Mesenchymal stem cell (in vitro differentiated cells and primary cell): Measurements from ENCODE around the gene FAF1.
A peak's percentile ranks its signal among the peaks of the same experiment; 100 is the strongest.

ENCODE experiments used
- DNase-seq: peaks from one replicate; pipeline ENCODE4 v3.0.0-alpha.2; 2013
- H2AFZ ChIP-seq: one replicate; pipeline ENCODE4 v1.6.1; 2013; ENCODE audit warnings: low read depth, mild to moderate bottlenecking, control low read depth, inconsistent platforms, low read length, moderate library complexity
- H2AK5ac ChIP-seq: 2 replicates; pipeline ENCODE4 v1.6.1; 2013; ENCODE audit warnings: low read length, moderate library complexity, mild to moderate bottlenecking, inconsistent platforms; ENCODE audit not compliant: severe bottlenecking
- H2BK120ac ChIP-seq: one replicate; pipeline ENCODE4 v1.6.1; 2013; ENCODE audit warnings: low read depth, mild to moderate bottlenecking, inconsistent platforms, low read length, moderate library complexity
- H2BK12ac ChIP-seq, 2 experiments: one replicate each; pipeline ENCODE4 v1.6.1; 2013; ENCODE audit warnings: inconsistent platforms in 2 of 2, low read length in 2 of 2, mild to moderate bottlenecking in 2 of 2, moderate library complexity in 2 of 2, control low read depth in 1 of 2
- H2BK15ac ChIP-seq: one replicate; pipeline ENCODE4 v1.6.1; 2013; ENCODE audit warnings: mild to moderate bottlenecking, low read depth, inconsistent platforms; ENCODE audit not compliant: poor library complexity, severe bottlenecking
- H2BK5ac ChIP-seq: 2 replicates; pipeline ENCODE4 v1.6.1; 2013; ENCODE audit warnings: low read depth, mild to moderate bottlenecking, low read length, control low read depth, inconsistent platforms; ENCODE audit not compliant: poor library complexity, severe bottlenecking
- H3K14ac ChIP-seq, 2 experiments: one replicate each; pipeline ENCODE4 v1.6.1; 2013; ENCODE audit warnings: inconsistent platforms in 2 of 2, low read length in 2 of 2, control low read depth in 1 of 2, mild to moderate bottlenecking in 1 of 2, moderate library complexity in 1 of 2
- H3K18ac ChIP-seq, 2 experiments: one replicate each; pipeline ENCODE4 v1.6.1; 2013; ENCODE audit warnings: inconsistent platforms in 2 of 2, low read length in 2 of 2, control low read depth in 1 of 2, low read depth in 1 of 2, mild to moderate bottlenecking in 1 of 2
- H3K23ac ChIP-seq, 2 experiments: one replicate each; pipeline ENCODE4 v1.6.1; 2013; ENCODE audit warnings: inconsistent platforms in 2 of 2, low read length in 2 of 2, mild to moderate bottlenecking in 2 of 2, moderate library complexity in 2 of 2, control low read depth in 1 of 2
- H3K27ac ChIP-seq: 2 replicates; pipeline ENCODE4 v1.5.1; 2013; ENCODE audit warnings: mild to moderate bottlenecking, moderate library complexity, low read length, control low read depth, inconsistent platforms; ENCODE audit not compliant: poor library complexity, severe bottlenecking
- H3K27me3 ChIP-seq, 2 experiments: 2 replicates each; pipeline versions ENCODE4 v1.6.1 to v1.7.0; 2013; ENCODE audit warnings: low read length in 2 of 2, mild to moderate bottlenecking in 2 of 2, moderate library complexity in 2 of 2, control low read depth in 1 of 2, inconsistent platforms in 1 of 2; ENCODE audit not compliant: control insufficient read depth in 1 of 2, insufficient read depth in 1 of 2
- H3K36me3 ChIP-seq, 2 experiments: 2 replicates each; pipeline versions ENCODE4 v1.6.1 to v1.7.0; 2013; ENCODE audit warnings: low read length in 2 of 2, control low read depth in 1 of 2, inconsistent platforms in 1 of 2, low read depth in 1 of 2, mild to moderate bottlenecking in 1 of 2; ENCODE audit not compliant: insufficient read depth in 2 of 2, control insufficient read depth in 1 of 2
- H3K4ac ChIP-seq, 2 experiments: one replicate each; pipeline ENCODE4 v1.6.1; 2013; ENCODE audit warnings: inconsistent platforms in 2 of 2, low read length in 2 of 2, mild to moderate bottlenecking in 2 of 2, moderate library complexity in 2 of 2, control low read depth in 1 of 2, low read depth in 1 of 2
- H3K4me1 ChIP-seq: 2 replicates; pipeline ENCODE4 v1.6.1; 2013; ENCODE audit warnings: low read depth, low read length, control low read depth; ENCODE audit not compliant: control insufficient read depth, insufficient read depth
- H3K4me2 ChIP-seq: 2 replicates; pipeline ENCODE4 v1.6.1; 2013; ENCODE audit warnings: low read length, mild to moderate bottlenecking, inconsistent platforms; ENCODE audit not compliant: poor library complexity, severe bottlenecking
- H3K4me3 ChIP-seq, 2 experiments: 2 replicates each; pipeline versions ENCODE4 v1.5.1 to v1.7.0; 2013; ENCODE audit warnings: low read length in 2 of 2, mild to moderate bottlenecking in 2 of 2, control low read depth in 1 of 2, low read depth in 1 of 2; ENCODE audit not compliant: insufficient read depth in 1 of 2
- H3K79me1 ChIP-seq: replicated peaks from 2 replicates; pipeline ENCODE4 v1.6.1; 2013; ENCODE audit warnings: mild to moderate bottlenecking, control low read depth, low read length, inconsistent platforms; ENCODE audit not compliant: poor library complexity, severe bottlenecking
- H3K9ac ChIP-seq: 2 replicates; pipeline ENCODE4 v1.7.0; 2013; ENCODE audit warnings: mild to moderate bottlenecking, low read length, moderate library complexity
- H3K9me3 ChIP-seq: 2 replicates; pipeline ENCODE4 v1.7.0; 2013; ENCODE audit warnings: mild to moderate bottlenecking, low read length; ENCODE audit not compliant: control insufficient read depth
- H4K8ac ChIP-seq: one replicate; pipeline ENCODE4 v1.6.1; 2013; ENCODE audit warnings: inconsistent platforms, mild to moderate bottlenecking, low read length, moderate library complexity
- H4K91ac ChIP-seq: one replicate; pipeline ENCODE4 v1.6.1; 2013; ENCODE audit warnings: mild to moderate bottlenecking, low read length, inconsistent platforms
- WGBS: methylation state at CpG from one replicate; pipeline ENCODE4 v1.1.7; 2013; ENCODE audit warnings: mixed read lengths; 5-methylcytosine and 5-hydroxymethylcytosine counted together

FAF1 gene

GRCh38 chr1:50929376-50929958, 30.6 kb downstream of the FAF1 start:
- Histone ChIP-seq H3K4me3 (no peak overlapping the region), H2BK120ac (no peak overlapping the region), H3K4me2 (no peak overlapping the region), H2BK15ac (no peak overlapping the region), H4K8ac (no peak overlapping the region), H3K9me3 (no peaks in the 10 kb centered on the region), H3K79me1 (peaks cover 23% of the 10 kb centered on the region), H3K9ac (no peak overlapping the region), H3K23ac (no peak overlapping the region), H4K91ac (no peak overlapping the region), H3K27ac (no peak overlapping the region), H3K4ac (no peak overlapping the region), H2AK5ac (no peak overlapping the region), H3K27me3 (no peaks in the 10 kb centered on the region), H3K18ac (no peak overlapping the region), H3K14ac (no peak overlapping the region), H2BK12ac (no peak overlapping the region), H2AFZ (no peak overlapping the region), H3K4me1 (no peaks in the 10 kb centered on the region), H3K36me3 (peaks cover 0 to 5% of the 10 kb centered on the region in 2 experiments), H2BK5ac (no peak overlapping the region)
- peak; percentile 56 for DNase-seq
- 84% methylated on average over 1 of the region's 2 CpGs for WGBS

DNA sequence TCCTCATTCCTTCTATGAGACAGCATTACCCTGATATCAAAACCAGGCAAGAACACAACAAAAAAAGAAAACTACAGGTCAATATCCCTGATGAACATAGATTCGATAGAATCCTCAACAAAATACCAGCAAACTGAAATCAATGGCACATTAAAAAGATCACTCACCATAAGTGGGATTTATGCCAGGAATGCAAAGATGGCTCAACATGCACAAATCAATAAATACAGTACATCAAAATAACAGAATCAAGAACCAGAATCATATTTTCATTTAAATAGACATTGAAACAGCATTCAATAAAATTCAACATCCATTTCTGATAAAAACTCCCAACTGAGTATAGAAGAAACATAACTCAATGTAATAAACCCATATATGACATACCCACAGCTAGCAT, 36.5 kb downstream of the FAF1 start:
- Histone ChIP-seq H2BK15ac (no peak overlapping the region), H4K91ac (no peak overlapping the region), H2AFZ (no peak overlapping the region), H3K18ac (no peak overlapping the region), H3K23ac (no peak overlapping the region), H3K9me3 (peaks cover 14% of the 10 kb centered on the region), H2AK5ac (no peak overlapping the region), H4K8ac (no peak overlapping the region), H3K4me2 (no peak overlapping the region), H2BK12ac (no peak overlapping the region), H3K27me3 (no peaks in the 10 kb centered on the region), H3K36me3 (no peaks in the 10 kb centered on the region), H3K9ac (no peak overlapping the region), H2BK5ac (no peak overlapping the region), H3K27ac (no peak overlapping the region), H2BK120ac (no peak overlapping the region), H3K4me1 (no peaks in the 10 kb centered on the region), H3K4me3 (no peak overlapping the region), H3K4ac (no peak overlapping the region), H3K14ac (no peak overlapping the region), H3K79me1 (peaks cover 24% of the 10 kb centered on the region)
- no peak for DNase-seq
- WGBS: 100% methylated on average over 1 of the region's 1 CpG

- H2BK120ac ChIP-seq: no peak overlapping the region
- H2AK5ac ChIP-seq: no peak overlapping the region
- H3K4me2 ChIP-seq: no peak overlapping the region
- no peak overlapping the region for H2AFZ ChIP-seq
- H3K9me3 ChIP-seq: peaks cover 14% of the 10 kb centered on the region
- H3K18ac ChIP-seq: no peak overlapping the region
- H3K4me1 ChIP-seq: no peaks in the 10 kb centered on the region
- H2BK12ac ChIP-seq: no peak overlapping the region
- H3K4me3 ChIP-seq: no peak overlapping the region
- H3K23ac ChIP-seq: no peak overlapping the region
- 97% methylated on average over 4 of the region's 4 CpGs for WGBS
- no peak overlapping the region for H3K27ac ChIP-seq
- no peak overlapping the region for H3K9ac ChIP-seq
- no peak overlapping the region for H2BK5ac ChIP-seq
- no peak overlapping the region for H3K14ac ChIP-seq
- H2BK15ac ChIP-seq: no peak overlapping the region
- no peak overlapping the region for H4K91ac ChIP-seq
- no peak overlapping the region for H3K4ac ChIP-seq
- no peaks in the 10 kb centered on the region for H3K36me3 ChIP-seq
- H3K27me3 ChIP-seq: no peaks in the 10 kb centered on the region
- no peak for DNase-seq
- no peak overlapping the region for H4K8ac ChIP-seq
- peaks cover 25% of the 10 kb centered on the region for H3K79me1 ChIP-seq
These were observed 39.0 kb downstream of the FAF1 start for GRCh38 chr1:50921029-50921428.

GRCh38 chr1:50920409-50920808, 39.7 kb downstream of the FAF1 start:
- Histone ChIP-seq H2AK5ac (no peak overlapping the region), H3K4me3 (no peak overlapping the region), H2AFZ (no peak overlapping the region), H3K79me1 (peaks cover 23% of the 10 kb centered on the region), H3K23ac (no peak overlapping the region), H2BK12ac (no peak overlapping the region), H2BK5ac (no peak overlapping the region), H3K27me3 (no peaks in the 10 kb centered on the region), H3K4me1 (no peaks in the 10 kb centered on the region), H3K4ac (no peak overlapping the region), H3K9me3 (peaks cover 14% of the 10 kb centered on the region), H3K36me3 (no peaks in the 10 kb centered on the region), H3K18ac (no peak overlapping the region), H3K27ac (no peak overlapping the region), H2BK120ac (no peak overlapping the region), H3K9ac (no peak overlapping the region), H2BK15ac (no peak overlapping the region), H4K8ac (no peak overlapping the region), H3K4me2 (no peak overlapping the region), H4K91ac (no peak overlapping the region), H3K14ac (no peak overlapping the region)
- DNase-seq: no peak
- WGBS: 100% methylated on average over 1 of the region's 1 CpG
